ENCODE measurements around the gene TPSAB1.
"Not testable (repeated sequence)": the region's sequence is repeated elsewhere in the genome, so short reads cannot be mapped to it uniquely, and the experiment has no call there.

The TPSAB1 gene

GRCh38 chr16:1253701-1254364 lies 13.3 kb downstream of the TPSAB1 start:
- not testable (repeated sequence) for DNase-seq

GRCh38 chr16:1254821-1255220 lies 14.3 kb downstream of the TPSAB1 start:
- DNase-seq: not testable (repeated sequence)

- not testable (repeated sequence) for DNase-seq
Observed at GRCh38 chr16:1255276-1256122, 15.0 kb downstream of the TPSAB1 start, which contains the start of gene TPSD1. Gene TPSD1, plus strand, starts transcription at chr16:1256069. Its CDS starts 212 bp downstream, at chr16:1256281.

GRCh38 chr16:1256296-1256873 lies 15.9 kb downstream of the TPSAB1 start:
- not testable (repeated sequence) for DNase-seq

- no peak for DNase-seq
Observed at GRCh38 chr16:1256874-1257322, 16.4 kb downstream of the TPSAB1 start.

GRCh38 chr16:1257561-1258224 lies 17.2 kb downstream of the TPSAB1 start:
- no peak for DNase-seq

- no peak for DNase-seq
Observed at GRCh38 chr16:1258225-1258600, 17.7 kb downstream of the TPSAB1 start.

- DNase-seq: no peak
Observed at GRCh38 chr16:1258906-1259759, 18.6 kb downstream of the TPSAB1 start.

- DNase-seq: no peak
Observed at GRCh38 chr16:1259760-1260068, 19.2 kb downstream of the TPSAB1 start.

GRCh38 chr16:1260101-1260680 lies 19.7 kb downstream of the TPSAB1 start:
- no peak for DNase-seq

GRCh38 chr16:1261131-1261892 lies 20.8 kb downstream of the TPSAB1 start:
- no peak for DNase-seq

GRCh38 chr16:1262210-1262845 lies 21.8 kb downstream of the TPSAB1 start:
- DNase-seq: no peak

- no peak for DNase-seq
Observed at GRCh38 chr16:1262846-1263221, 22.3 kb downstream of the TPSAB1 start.

GRCh38 chr16:1263591-1264344 lies 23.3 kb downstream of the TPSAB1 start:
- DNase-seq: no peak

GRCh38 chr16:1264345-1265089 lies 24.0 kb downstream of the TPSAB1 start:
- DNase-seq: no peak

- DNase-seq: no peak
Observed at GRCh38 chr16:1265090-1265630, 24.7 kb downstream of the TPSAB1 start.

- no peak for DNase-seq
Observed at GRCh38 chr16:1265826-1266225, 25.3 kb downstream of the TPSAB1 start.

GRCh38 chr16:1269418-1269817 lies 28.9 kb downstream of the TPSAB1 start:
- not testable (repeated sequence) for DNase-seq

- no peak for DNase-seq
Observed at GRCh38 chr16:1271380-1271723, 30.8 kb downstream of the TPSAB1 start.
